GM23248 (cell line): ENCODE data around the gene EPB41L5. TPM values are rescaled to one million over a fixed set of nuclear protein-coding genes. Genes with fewer than 3 reads are reported as not detected.
"Not testable (repeated sequence)": the region's sequence is repeated elsewhere in the genome, so short reads cannot be mapped to it uniquely, and the experiment has no call there.

Source experiments
- DNase-seq: peaks from one replicate; pipeline ENCODE4 v3.0.0-alpha.2; 2015
- H2AFZ ChIP-seq: fragments of 200-600 bp; sonication (generic); 2 replicates; pipeline ENCODE4 v1.6.1; 2016; ENCODE audit warnings: antibody characterized with exemption
- H3F3A ChIP-seq: fragments of 200-600 bp; sonication (generic); 2 replicates; pipeline ENCODE4 v1.6.1; 2016; ENCODE audit warnings: mild to moderate bottlenecking, antibody characterized with exemption, mixed run types; ENCODE audit not compliant: insufficient read depth
- H3K27ac ChIP-seq: fragments of 200-600 bp; sonication (generic); 2 replicates; pipeline ENCODE4 v1.5.1; 2016; ENCODE audit warnings: mild to moderate bottlenecking
- H3K27me3 ChIP-seq: fragments of 200-600 bp; sonication (generic); replicated peaks from 2 replicates; pipeline ENCODE4 v1.6.1; 2016; ENCODE audit warnings: mild to moderate bottlenecking; ENCODE audit not compliant: insufficient read depth
- H3K36me3 ChIP-seq: fragments of 200-600 bp; sonication (generic); 2 replicates; pipeline ENCODE4 v1.6.1; 2016; ENCODE audit warnings: low read depth, mild to moderate bottlenecking
- H3K4me1 ChIP-seq: fragments of 200-600 bp; sonication (generic); 2 replicates; pipeline ENCODE4 v1.6.1; 2016; ENCODE audit warnings: mild to moderate bottlenecking; ENCODE audit not compliant: insufficient read depth
- H3K4me2 ChIP-seq: fragments of 200-600 bp; sonication (generic); one replicate; pipeline ENCODE4 v1.6.1; 2016; ENCODE audit warnings: mild to moderate bottlenecking; ENCODE audit not compliant: unreplicated experiment
- H3K4me3 ChIP-seq: fragments of 200-600 bp; sonication (generic); 2 replicates; pipeline ENCODE4 v1.5.1; 2016; ENCODE audit warnings: mild to moderate bottlenecking
- H3K79me2 ChIP-seq: fragments of 200-600 bp; sonication (generic); 2 replicates; pipeline ENCODE4 v1.6.1; 2016; ENCODE audit warnings: mild to moderate bottlenecking; ENCODE audit not compliant: insufficient read depth
- H3K9ac ChIP-seq: fragments of 200-600 bp; sonication (generic); 2 replicates; pipeline ENCODE4 v1.6.1; 2016; ENCODE audit warnings: mild to moderate bottlenecking
- H3K9me2 ChIP-seq: fragments of 200-600 bp; sonication (generic); 2 replicates; pipeline ENCODE4 v1.6.1; 2016; ENCODE audit warnings: mixed run types, mild to moderate bottlenecking, moderate library complexity; ENCODE audit not compliant: insufficient read depth
- H3K9me3 ChIP-seq: fragments of 200-600 bp; sonication (generic); one replicate; pipeline ENCODE4 v1.6.1; 2017; ENCODE audit warnings: low read depth
- H4K20me1 ChIP-seq: fragments of 200-600 bp; sonication (generic); 2 replicates; pipeline ENCODE4 v1.6.0; 2016; ENCODE audit not compliant: insufficient read depth
- EZH2 ChIP-seq: fragments of 200-600 bp; sonication (generic); IDR thresholded peaks from 2 replicates; pipeline ENCODE4 v1.6.1; 2018; ENCODE audit warnings: antibody characterized with exemption, mild to moderate bottlenecking; ENCODE audit not compliant: insufficient read depth, poor library complexity, severe bottlenecking
- EZH2phosphoT487 ChIP-seq: fragments of 200-600 bp; sonication (generic); IDR thresholded peaks from 2 replicates; pipeline ENCODE4 v1.6.1; 2018; ENCODE audit warnings: antibody characterized with exemption, moderate library complexity, mild to moderate bottlenecking, low read depth; ENCODE audit not compliant: insufficient read depth
- WGBS, 2 experiments: methylation state at CpG; one replicate each; pipeline ENCODE4 v1.1.6; 2015 to 2017; ENCODE audit warnings: low lambda C conversion rate in 2 of 2, low coverage in 1 of 2; ENCODE audit errors: missing lambda C conversion rate in 2 of 2; 5-methylcytosine and 5-hydroxymethylcytosine counted together
- in situ Hi-C: fragments of 300-500 bp; cut with MboI; formaldehyde crosslinking; loops from 2 replicates; pipeline ENCODE4 v1.15.0; 2020
- polyA plus RNA-seq: library from polyadenylated mRNA; unstranded; fragments of >200 nt; fragmentation: Nextera tagmentation; extraction: Ambion mirVana; gene quantifications from 2 replicates; pipeline ENCODE4 v1.2.1, GENCODE V29; 2016
- total RNA-seq: library from RNA; depleted of rRNA; stranded (reverse); fragments of >200 nt; shearing (Covaris generic); gene quantifications from 2 replicates; pipeline ENCODE4 v1.2.3, GENCODE V29; 2014

Gene EPB41L5
- total and polyA plus RNA-seq, 2 experiments from 2014 or later, result 3.0 to 4.0 TPM

- Histone ChIP-seq H3K36me3 (no peaks in the 10 kb centered on the region), H4K20me1 (no peaks in the 10 kb centered on the region), H3K9me3 (no peaks in the 10 kb centered on the region), H3K9ac (no peak overlapping the region), H3K9me2 (no peaks in the 10 kb centered on the region), H3K79me2 (no peaks in the 10 kb centered on the region), H3K4me1 (no peaks in the 10 kb centered on the region), H3K27me3 (no peaks in the 10 kb centered on the region), H2AFZ (no peak overlapping the region), H3K27ac (no peak overlapping the region), H3K4me2 (no peak overlapping the region), H3F3A (no peaks in the 10 kb centered on the region), H3K4me3 (no peak overlapping the region)
- DNase-seq, result peak; percentile 2
- 55 to 69% methylated on average over 3 of the region's 3 CpGs for WGBS, 2 experiments
- no peak for TF ChIP-seq EZH2phosphoT487
- in situ Hi-C loops, result no loop called here
Measured at GRCh38 chr2:119996148-119996547, 16.7 kb upstream of the EPB41L5 start.

GRCh38 chr2:119996896-119997891, 15.7 kb upstream of the EPB41L5 start:
- H3K79me2 ChIP-seq, H3K27ac ChIP-seq, H3K9me2 ChIP-seq, in situ Hi-C loops, H3K4me3 ChIP-seq, H3K9ac ChIP-seq, DNase-seq, H3K4me1 ChIP-seq, H3K4me2 ChIP-seq, H3K36me3 ChIP-seq, H3K9me3 ChIP-seq, H2AFZ ChIP-seq, H4K20me1 ChIP-seq, H3K27me3 ChIP-seq, H3F3A ChIP-seq: not testable (repeated sequence)
- 82 to 89% methylated on average over 38 to 55 of the region's 55 CpGs for WGBS, 2 experiments

- Histone ChIP-seq H3K4me1 (no peaks in the 10 kb centered on the region), H4K20me1 (no peaks in the 10 kb centered on the region), H3K9me2 (no peaks in the 10 kb centered on the region), H3K9me3 (no peaks in the 10 kb centered on the region), H3K4me2 (no peak overlapping the region), H2AFZ (no peak overlapping the region), H3K27me3 (no peaks in the 10 kb centered on the region), H3K36me3 (no peaks in the 10 kb centered on the region), H3K79me2 (no peaks in the 10 kb centered on the region), H3F3A (no peaks in the 10 kb centered on the region), H3K27ac (no peak overlapping the region), H3K9ac (no peak overlapping the region), H3K4me3 (no peak overlapping the region)
- no peak for DNase-seq
- WGBS, 2 experiments, result 5 to 11% methylated on average over 1 of the region's 1 CpG
- in situ Hi-C loops, result no loop called here
- no peak for TF ChIP-seq EZH2phosphoT487
- no peak for TF ChIP-seq EZH2
Measured at GRCh38 chr2:120001471-120001870, 11.4 kb upstream of the EPB41L5 start.

- no peaks in the 10 kb centered on the region for H3K27me3 ChIP-seq
- no peaks in the 10 kb centered on the region for H3K36me3 ChIP-seq
- H3F3A ChIP-seq, result no peaks in the 10 kb centered on the region
- in situ Hi-C loops, result no loop called here
- no peaks in the 10 kb centered on the region for H3K4me1 ChIP-seq
- H2AFZ ChIP-seq, result no peak overlapping the region
- H4K20me1 ChIP-seq, result no peaks in the 10 kb centered on the region
- TF ChIP-seq EZH2 (no peak), EZH2phosphoT487 (no peak)
- no peak overlapping the region for H3K4me3 ChIP-seq
- H3K79me2 ChIP-seq, result no peaks in the 10 kb centered on the region
- H3K27ac ChIP-seq, result no peak overlapping the region
- H3K4me2 ChIP-seq, result no peak overlapping the region
- no peak for DNase-seq
- no peaks in the 10 kb centered on the region for H3K9me3 ChIP-seq
- no peaks in the 10 kb centered on the region for H3K9me2 ChIP-seq
- H3K9ac ChIP-seq, result no peak overlapping the region
Measured at GRCh38 chr2:120004254-120004653, 8.6 kb upstream of the EPB41L5 start.
